PC-9 (cell line): ENCODE results near the gene FGF11. TPM values are rescaled to one million over a fixed set of nuclear protein-coding genes. Genes with fewer than 3 reads are reported as not detected.
A peak's percentile ranks its signal among the peaks of the same experiment; 100 is the strongest.

ENCODE experiments used
- BruUV-seq: library from RNA; stranded (reverse); fragments of 400-500 nt; replicated peaks from 2 replicates; lab custom pipeline; 2021; lab: Mats Ljungman, UMichigan
- CTCF ChIA-PET: fragments of 300-600 bp; sonication (Branson Sonifier 250); formaldehyde crosslinking; loops from one replicate; lab custom pipeline; 2022; ENCODE audit warnings: antibody characterized with exemption; lab: Charles Lee
- POLR2A ChIA-PET: fragments of 300-600 bp; sonication (Branson Sonifier 250); formaldehyde crosslinking; loops from one replicate; lab custom pipeline; 2022; ENCODE audit warnings: antibody characterized with exemption; ENCODE audit not compliant: unreplicated experiment; lab: Charles Lee
- DNase-seq, 2 experiments: peaks; one replicate each; pipeline versions ENCODE4 v3.0.0 to v3.0.0-alpha.2; 2015 to 2022; ENCODE audit warnings: mixed read lengths in 1 of 2
- H2AFZ ChIP-seq: fragments of 200-600 bp; sonication (generic); 2 replicates; pipeline ENCODE4 v1.8.1; 2017; ENCODE audit warnings: antibody characterized with exemption
- H3F3A ChIP-seq: fragments of 200-600 bp; sonication (generic); 2 replicates; pipeline ENCODE4 v1.8.1; 2017; ENCODE audit warnings: antibody characterized with exemption, mild to moderate bottlenecking, low read depth; ENCODE audit not compliant: insufficient read depth
- H3K27ac ChIP-seq: fragments of 200-600 bp; sonication (generic); 2 replicates; pipeline ENCODE4 v1.6.1; 2016; ENCODE audit warnings: mixed run types
- H3K27me3 ChIP-seq: fragments of 200-600 bp; sonication (generic); 2 replicates; pipeline ENCODE4 v1.6.1; 2016; ENCODE audit warnings: low read depth, mixed run types; ENCODE audit not compliant: insufficient read depth
- H3K36me3 ChIP-seq: fragments of 200-600 bp; sonication (generic); 2 replicates; pipeline ENCODE4 v1.6.1; 2016; ENCODE audit warnings: low read depth, mixed run types
- H3K4me1 ChIP-seq: fragments of 200-600 bp; sonication (generic); replicated peaks from 2 replicates; pipeline ENCODE4 v1.6.1; 2016; ENCODE audit warnings: mixed run types; ENCODE audit not compliant: insufficient read depth
- H3K4me2 ChIP-seq: fragments of 200-600 bp; sonication (generic); 2 replicates; pipeline ENCODE4 v1.6.1; 2017; ENCODE audit warnings: mixed run types
- H3K4me3 ChIP-seq: fragments of 200-600 bp; sonication (generic); 2 replicates; pipeline ENCODE4 v1.6.1; 2016; ENCODE audit warnings: mixed run types
- H3K79me2 ChIP-seq: fragments of 200-600 bp; sonication (generic); 2 replicates; pipeline ENCODE4 v1.6.1; 2017; ENCODE audit warnings: low read depth, mixed run types
- H3K9me2 ChIP-seq: fragments of 200-600 bp; sonication (generic); 2 replicates; pipeline ENCODE4 v1.8.1; 2017; ENCODE audit warnings: mild to moderate bottlenecking; ENCODE audit not compliant: insufficient read depth
- H3K9me3 ChIP-seq: fragments of 200-600 bp; sonication (generic); 2 replicates; pipeline ENCODE4 v1.8.1; 2016; ENCODE audit warnings: low read depth; ENCODE audit not compliant: insufficient read depth
- H4K20me1 ChIP-seq: fragments of 200-600 bp; sonication (generic); 2 replicates; pipeline ENCODE4 v1.8.1; 2017; ENCODE audit not compliant: insufficient read depth
- CTCF ChIP-seq: fragments of 200-600 bp; sonication (generic); conservative IDR thresholded peaks from 2 replicates; pipeline ENCODE4 v1.6.1; 2017; ENCODE audit warnings: mixed run types, antibody characterized with exemption, mild to moderate bottlenecking, moderate library complexity
- EZH2 ChIP-seq: fragments of 200-600 bp; sonication (generic); IDR thresholded peaks from 2 replicates; pipeline ENCODE4 v1.8.0; 2017; ENCODE audit warnings: antibody characterized with exemption, low read depth
- intact Hi-C: fragments of 100-400 bp; cut with micrococcal nuclease; formaldehyde crosslinking; loops from one replicate; pipeline ENCODE4 v1.10.0; 2022; ENCODE audit not compliant: unreplicated experiment
- total RNA-seq: library from RNA; stranded (reverse); gene quantifications from 2 replicates; pipeline ENCODE4 v1.2.3, GENCODE V29; 2021

FGF11 gene
- total RNA-seq, 1 experiment from 2014 or later, result 23.2 TPM

- intact Hi-C loops, result loop anchor here (2.0 kb wide), 1 partner anchor 32 kb away; the partner anchor contains the start of gene CHRNB1
- Histone ChIP-seq H3K27me3 (no peaks in the 10 kb centered on the region), H3K36me3 (no peaks in the 10 kb centered on the region), H3K79me2 (peaks cover 58% of the 10 kb centered on the region), H3F3A (peaks cover 14% of the 10 kb centered on the region; the same call in 1 of the 2 replicates), H3K4me3 (no peak overlapping the region), H3K9me3 (no peaks in the 10 kb centered on the region), H3K4me1 (peaks cover 37% of the 10 kb centered on the region), H3K27ac (no peak overlapping the region), H4K20me1 (no peaks in the 10 kb centered on the region), H2AFZ (no peak overlapping the region), H3K4me2 (peak overlapping the region; percentile 21), H3K9me2 (no peaks in the 10 kb centered on the region)
- no TSS peak for BruUV-seq
- ChIA-PET POLR2A (no interaction called here), CTCF (no interaction called here)
- TF ChIP-seq EZH2, result no peak
- DNase-seq, result no peak
Measured at GRCh38 chr17:7476951-7477350, 37.6 kb downstream of the FGF11 start.

DNA sequence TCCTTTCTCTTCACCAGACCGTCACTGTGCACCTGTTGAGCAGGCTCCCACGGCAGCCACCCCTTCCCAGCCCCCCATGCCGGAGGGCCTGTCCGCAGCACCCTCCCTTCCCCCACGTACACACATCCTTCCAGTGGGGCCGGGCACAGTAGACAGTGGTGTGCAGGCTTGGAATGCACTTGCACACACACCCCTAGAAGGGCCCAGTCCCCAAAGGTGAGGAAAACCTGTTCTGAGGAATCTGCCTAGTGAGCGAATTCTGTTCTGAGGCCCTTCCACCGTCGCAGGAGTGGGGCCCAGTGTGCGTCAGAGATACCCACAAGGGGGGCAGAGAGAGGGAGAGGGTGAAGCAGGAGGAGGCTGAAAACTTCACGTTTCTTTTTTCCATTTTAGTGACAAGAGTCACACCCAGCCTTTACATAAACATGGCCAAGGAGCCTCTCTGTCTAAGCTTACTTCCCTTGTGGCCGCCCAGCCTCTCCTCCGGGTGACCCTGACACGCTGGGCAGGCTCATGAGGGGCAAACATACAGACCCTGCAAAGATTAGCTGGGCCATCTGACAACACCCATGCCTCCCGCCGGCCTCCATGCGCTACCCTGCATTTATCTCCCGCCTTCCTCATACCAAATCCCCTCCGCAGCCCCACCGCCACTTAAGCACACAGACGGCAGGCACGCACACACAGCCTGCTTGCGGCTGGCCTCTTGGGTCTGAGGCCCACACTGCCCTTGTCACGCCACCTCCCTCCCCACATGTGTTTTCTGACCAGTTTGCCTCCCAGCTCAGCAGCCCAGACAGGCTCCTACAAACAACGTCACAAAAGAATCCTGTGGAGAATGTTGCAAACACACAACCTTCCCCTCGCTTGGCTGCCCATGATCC lies 38.3 kb downstream of the FGF11 start:
- intact Hi-C loops, result loop anchor here (2.0 kb wide), 1 partner anchor 33 kb away; the partner anchor contains the start of gene CHRNB1
- POLR2A ChIA-PET, result interaction anchor here (0.6 to 0.7 kb wide), 3 partner anchors 10 to 257 kb away, joined by 3 to 11 read pairs (median 7); no protein-coding TSS in a partner anchor

GRCh38 chr17:7478276-7479212 lies 39.2 kb downstream of the FGF11 start:
- intact Hi-C loops, result no loop called here
- H3K79me2 ChIP-seq, result peaks cover 55% of the 10 kb centered on the region
- H3K4me2 ChIP-seq, result peak overlapping the region; percentile 78
- H3K4me1 ChIP-seq, result peaks cover 37% of the 10 kb centered on the region
- no peaks in the 10 kb centered on the region for H3K9me2 ChIP-seq
- ChIA-PET CTCF (interaction anchor here (0.9 kb wide), 1 partner anchor 264 kb away, joined by 5 read pairs; no protein-coding TSS in a partner anchor), POLR2A (interaction anchor here (0.6 to 1.1 kb wide), 7 partner anchors 11 to 437 kb away, joined by 3 to 26 read pairs (median 5); no protein-coding TSS in a partner anchor)
- H3K4me3 ChIP-seq, result peak overlapping the region; percentile 76
- DNase-seq, result peak in 1 of 2 experiments; percentile 45
- TF ChIP-seq CTCF (no peak), EZH2 (no peak)
- BruUV-seq, result no TSS peak
- no peak overlapping the region for H3K27ac ChIP-seq
- H3K27me3 ChIP-seq, result no peaks in the 10 kb centered on the region
- 0 out of 2 replicates have a peak overlapping the region, but pooled peaks have one; percentile 64 for H2AFZ ChIP-seq
- H3K36me3 ChIP-seq, result no peaks in the 10 kb centered on the region
- H4K20me1 ChIP-seq, result no peaks in the 10 kb centered on the region
- H3F3A ChIP-seq, result peaks cover 14% of the 10 kb centered on the region; the same call in 1 of the 2 replicates
- H3K9me3 ChIP-seq, result no peaks in the 10 kb centered on the region

More for the DNA sequence above, 38.3 kb downstream of the FGF11 start:
- Histone ChIP-seq H3K4me3 (no peak overlapping the region), H3K27ac (no peak overlapping the region), H3K9me2 (no peaks in the 10 kb centered on the region), H3K79me2 (peaks cover 58% of the 10 kb centered on the region), H3F3A (peaks cover 14% of the 10 kb centered on the region; the same call in 1 of the 2 replicates), H3K36me3 (no peaks in the 10 kb centered on the region), H2AFZ (no peak overlapping the region), H3K27me3 (no peaks in the 10 kb centered on the region), H3K4me1 (peaks cover 37% of the 10 kb centered on the region), H3K4me2 (peak overlapping the region; percentile 78), H4K20me1 (no peaks in the 10 kb centered on the region), H3K9me3 (no peaks in the 10 kb centered on the region)
- CTCF ChIA-PET, result no interaction called here
- no TSS peak for BruUV-seq
- no peak for TF ChIP-seq CTCF
- no peak for TF ChIP-seq EZH2
- peak in 1 of 2 experiments; percentile 74 for DNase-seq
